SH-SY5Y (cell line): ENCODE measurements around the gene EID2B.

Experiments used
- GATA2 ChIP-seq: IDR thresholded peaks from 2 replicates; pipeline ENCODE4 v1.6.1; 2011; ENCODE audit warnings: mild to moderate bottlenecking, low read depth, low read length
- GATA3 ChIP-seq: IDR thresholded peaks from 2 replicates; pipeline ENCODE4 v1.6.1; 2011; ENCODE audit warnings: low read depth, mild to moderate bottlenecking, low read length, moderate library complexity

DNA sequence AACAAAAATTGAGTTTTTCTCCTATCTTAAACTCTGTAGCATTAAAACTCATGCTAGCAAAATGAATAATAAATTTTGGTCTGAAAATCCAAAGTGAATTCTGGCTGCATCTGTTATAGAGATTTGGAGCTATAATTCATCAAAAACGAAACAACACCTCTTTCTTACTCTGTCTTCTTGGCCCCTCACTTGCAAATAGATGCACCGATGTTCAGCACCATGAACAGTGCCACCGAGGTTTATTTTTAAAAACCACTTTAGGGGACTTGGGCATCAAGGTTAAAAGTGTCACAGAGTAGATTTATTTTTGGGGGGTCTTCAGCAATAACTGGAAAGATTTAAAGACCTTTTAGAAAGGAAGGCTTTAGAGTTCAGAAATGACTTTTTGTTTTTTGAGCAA is 33.4 kb upstream of the EID2B start:
- TF ChIP-seq GATA2 (no peak), GATA3 (no peak)
